ENCODE data around the gene ZBTB45. TPM values are rescaled to one million over a fixed set of nuclear protein-coding genes. Genes with fewer than 3 reads are reported as not detected.

The ZBTB45 gene
- polyA plus RNA-seq, 1 experiment, result 4.2 TPM

DNA sequence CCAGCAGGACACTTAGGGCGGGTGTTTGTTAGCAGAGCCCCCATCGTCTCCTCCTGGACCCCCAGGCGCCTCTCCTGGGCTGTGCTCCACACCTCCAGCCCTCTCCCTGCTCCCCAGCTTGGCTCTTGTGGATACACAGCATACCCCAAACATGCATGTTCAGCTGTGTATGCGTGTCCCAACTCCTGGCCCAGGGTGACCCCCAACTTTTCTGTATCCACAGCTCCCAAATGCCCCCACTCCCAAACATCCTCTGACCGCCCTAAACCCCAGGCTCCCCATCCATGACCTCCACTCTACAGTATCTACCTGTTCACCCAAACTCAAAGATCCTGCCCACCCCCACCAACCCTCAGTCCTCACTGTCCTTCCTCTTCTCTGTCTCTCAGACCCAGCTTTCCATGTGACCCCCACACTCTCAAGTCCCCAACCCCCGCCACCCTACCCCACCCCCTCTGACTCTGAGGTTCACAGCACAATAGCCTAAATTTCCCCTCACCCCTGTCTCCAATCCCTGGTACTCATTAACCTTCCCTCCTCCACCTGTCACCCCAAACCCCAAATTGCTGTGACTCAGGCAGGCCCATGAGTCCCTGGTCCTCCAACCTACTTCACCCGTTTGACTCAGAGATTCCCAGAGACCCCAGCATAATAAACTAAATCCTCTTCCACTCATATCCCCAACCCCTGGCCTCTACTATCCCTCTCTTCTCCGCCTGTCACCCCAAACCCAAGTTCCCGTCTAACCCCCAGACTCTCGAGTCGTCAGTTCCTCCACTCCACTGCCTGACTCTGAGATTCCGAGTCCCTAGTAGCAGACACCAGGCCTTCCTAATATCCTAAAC, 37.8 kb upstream of the ZBTB45 start:
- POLR2A ChIA-PET, result interaction anchor here (0.7 to 2.4 kb wide), 5 partner anchors 13 to 195 kb away, joined by 3 to 22 read pairs (median 5); partner anchors contain the start of genes TRIM28 and ZBTB45
- peak overlapping the region; percentile 61 for H3K27ac ChIP-seq (ENCODE audit: low read depth, low read length)
- no peaks in the 10 kb centered on the region; the same call in 1 of the 2 replicates for H3K9me3 ChIP-seq (ENCODE audit: control insufficient read depth, insufficient read depth, low read length)
- no peak for DNase-seq (ENCODE audit: low read depth, low spot score)
- H3K4me3 ChIP-seq (ENCODE audit: low read depth, low read length), result peak overlapping the region; percentile 95
- CTCF ChIA-PET, result interaction anchor here (0.9 to 1.9 kb wide), 2 partner anchors 38 kb away, joined by 3 to 5 read pairs; partner anchors contain the start of gene ZBTB45
- no peaks in the 10 kb centered on the region for H3K27me3 ChIP-seq (ENCODE audit: control insufficient read depth, insufficient read depth, low read length)
- TF ChIP-seq, protein P1, sequence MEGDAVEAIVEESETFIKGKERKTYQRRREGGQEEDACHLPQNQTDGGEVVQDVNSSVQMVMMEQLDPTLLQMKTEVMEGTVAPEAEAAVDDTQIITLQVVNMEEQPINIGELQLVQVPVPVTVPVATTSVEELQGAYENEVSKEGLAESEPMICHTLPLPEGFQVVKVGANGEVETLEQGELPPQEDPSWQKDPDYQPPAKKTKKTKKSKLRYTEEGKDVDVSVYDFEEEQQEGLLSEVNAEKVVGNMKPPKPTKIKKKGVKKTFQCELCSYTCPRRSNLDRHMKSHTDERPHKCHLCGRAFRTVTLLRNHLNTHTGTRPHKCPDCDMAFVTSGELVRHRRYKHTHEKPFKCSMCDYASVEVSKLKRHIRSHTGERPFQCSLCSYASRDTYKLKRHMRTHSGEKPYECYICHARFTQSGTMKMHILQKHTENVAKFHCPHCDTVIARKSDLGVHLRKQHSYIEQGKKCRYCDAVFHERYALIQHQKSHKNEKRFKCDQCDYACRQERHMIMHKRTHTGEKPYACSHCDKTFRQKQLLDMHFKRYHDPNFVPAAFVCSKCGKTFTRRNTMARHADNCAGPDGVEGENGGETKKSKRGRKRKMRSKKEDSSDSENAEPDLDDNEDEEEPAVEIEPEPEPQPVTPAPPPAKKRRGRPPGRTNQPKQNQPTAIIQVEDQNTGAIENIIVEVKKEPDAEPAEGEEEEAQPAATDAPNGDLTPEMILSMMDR (IDR thresholded peaks at IDR 0.05; ENCODE audit: low read depth, low read length), result no peak

DNA sequence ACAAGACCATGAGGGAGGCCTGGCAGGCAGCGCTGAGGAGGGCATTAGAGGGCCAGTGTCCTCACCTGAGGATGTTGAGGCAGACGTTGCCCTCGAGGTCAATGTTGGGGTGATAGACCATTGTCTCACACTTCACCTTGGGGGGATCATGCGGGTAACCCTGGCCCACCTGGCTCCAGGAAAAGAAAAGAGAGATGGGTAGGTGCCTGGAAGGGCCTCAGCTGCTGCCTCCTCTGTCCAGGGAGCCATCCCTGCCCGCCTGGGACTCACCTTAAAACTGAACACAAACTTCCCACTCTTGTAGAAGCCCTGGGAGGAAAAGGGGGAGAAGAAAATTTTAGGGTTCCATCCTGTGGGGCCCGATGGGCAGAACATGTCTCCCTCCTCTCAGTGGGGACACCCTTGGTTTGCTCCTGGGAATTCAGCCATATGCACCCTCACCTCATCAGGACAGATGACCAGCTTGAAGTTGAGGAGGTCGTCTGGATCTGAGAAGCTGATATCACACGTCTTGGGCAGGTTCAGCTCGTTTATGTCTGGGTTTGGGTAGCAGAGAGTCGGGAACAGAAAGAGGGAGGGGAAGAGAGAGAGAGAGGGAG, 37.1 kb upstream of the ZBTB45 start:
- CTCF ChIA-PET, result interaction anchor here (0.9 kb wide), 1 partner anchor 37 kb away, joined by 3 read pairs; the partner anchor contains the start of gene ZBTB45
- POLR2A ChIA-PET, result interaction anchor here (1.0 to 1.1 kb wide), 2 partner anchors 13 to 37 kb away, joined by 3 to 5 read pairs; partner anchors contain the start of genes TRIM28 and ZBTB45
- peak overlapping the region; percentile 39 for H3K27ac ChIP-seq (ENCODE audit: low read depth, low read length)

DNA sequence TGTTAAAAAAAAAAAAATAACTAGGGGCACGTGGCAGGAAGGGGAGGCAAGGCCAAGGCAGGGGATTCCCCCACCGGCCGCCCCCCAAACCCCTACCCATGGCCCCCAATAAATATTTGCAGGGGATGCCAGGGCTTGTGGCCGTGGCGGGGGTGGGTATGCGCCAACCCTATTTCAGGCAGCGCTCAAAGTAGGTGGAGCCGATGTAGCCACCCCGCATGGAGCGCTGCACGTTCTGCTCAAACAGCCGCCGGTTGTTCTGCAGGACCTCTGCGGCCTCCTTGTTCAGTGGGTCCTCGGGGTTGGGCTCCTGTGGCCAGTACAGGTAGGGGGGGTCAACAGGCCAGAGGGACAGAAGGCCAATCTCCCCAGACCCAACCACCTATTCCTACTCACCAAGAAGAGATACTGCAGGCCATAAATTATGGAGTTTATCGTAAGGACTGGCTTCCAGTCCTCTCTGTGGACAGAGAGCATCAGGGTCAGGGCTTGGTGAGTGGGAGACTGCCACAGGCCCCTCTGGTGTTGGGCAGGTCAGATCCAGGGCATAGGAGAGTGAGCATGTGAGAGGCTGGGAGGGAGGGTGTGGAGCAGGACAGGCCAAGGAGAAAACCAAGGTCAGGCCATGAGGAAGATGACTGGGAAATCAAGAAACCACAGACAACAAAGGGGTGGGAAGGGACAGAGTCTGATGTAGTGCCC, 36.5 kb upstream of the ZBTB45 start:
- TF ChIP-seq, protein P1 (IDR thresholded peaks at IDR 0.05; ENCODE audit: low read depth, low read length), result no peak
- DNase-seq (ENCODE audit: low read depth, low spot score), result no peak
- Histone ChIP-seq H3K27ac (ENCODE audit: low read depth, low read length) (no peak overlapping the region), H3K27me3 (ENCODE audit: control insufficient read depth, insufficient read depth, low read length) (no peaks in the 10 kb centered on the region), H3K9me3 (ENCODE audit: control insufficient read depth, insufficient read depth, low read length) (no peaks in the 10 kb centered on the region; the same call in 1 of the 2 replicates), H3K4me3 (ENCODE audit: low read depth, low read length) (peak overlapping the region; percentile 95)
- ChIA-PET POLR2A (interaction anchor here (1.8 to 3.8 kb wide), 3 partner anchors 12 to 36 kb away, joined by 11 to 47 read pairs (median 30); partner anchors contain the start of genes TRIM28 and ZBTB45), CTCF (interaction anchor here (1.5 to 3.4 kb wide), 2 partner anchors 25 to 37 kb away, joined by 5 to 18 read pairs; partner anchors contain the start of gene ZBTB45)

More for the DNA sequence above, 37.1 kb upstream of the ZBTB45 start:
- H3K27me3 ChIP-seq (ENCODE audit: control insufficient read depth, insufficient read depth, low read length), result no peaks in the 10 kb centered on the region
- TF ChIP-seq, protein P1 (IDR thresholded peaks at IDR 0.05; ENCODE audit: low read depth, low read length), result no peak
- no peak for DNase-seq (ENCODE audit: low read depth, low spot score)
- peak overlapping the region; percentile 95 for H3K4me3 ChIP-seq (ENCODE audit: low read depth, low read length)
- no peaks in the 10 kb centered on the region; the same call in 1 of the 2 replicates for H3K9me3 ChIP-seq (ENCODE audit: control insufficient read depth, insufficient read depth, low read length)

DNA sequence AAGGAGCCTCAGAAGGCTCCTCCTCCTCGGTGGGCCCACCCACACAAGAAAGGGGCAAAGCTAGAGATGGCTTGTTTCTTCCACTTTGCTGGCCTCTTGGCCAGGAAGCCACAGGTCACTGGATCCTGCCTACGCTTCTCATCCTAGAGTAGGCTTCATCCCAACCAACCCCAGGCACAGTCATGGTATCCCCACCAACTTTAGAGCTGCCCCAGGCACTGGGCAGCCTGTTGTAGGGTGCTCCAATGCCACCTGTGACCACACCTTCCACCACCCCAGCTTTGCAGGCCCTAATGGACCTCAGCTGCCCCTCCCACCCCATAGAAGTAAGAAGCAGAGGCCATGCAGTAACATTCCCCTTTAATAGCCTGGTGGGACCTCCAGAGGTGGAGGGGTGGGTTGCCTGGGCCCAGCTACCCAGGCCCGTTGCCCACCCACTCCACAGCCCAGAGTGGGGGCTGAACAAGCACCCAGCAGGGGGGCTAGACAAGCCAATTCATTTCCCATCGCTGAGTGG, 35.8 kb upstream of the ZBTB45 start:
- ChIA-PET CTCF (interaction anchor here (0.7 to 3.4 kb wide), 3 partner anchors 25 to 41 kb away, joined by 3 to 18 read pairs (median 5); partner anchors contain the start of gene ZBTB45), POLR2A (interaction anchor here (1.0 to 3.8 kb wide), 5 partner anchors 9 to 199 kb away, joined by 3 to 47 read pairs (median 11); partner anchors contain the start of genes TRIM28 and ZBTB45)
- Histone ChIP-seq H3K4me3 (ENCODE audit: low read depth, low read length) (peak overlapping the region; percentile 87), H3K27ac (ENCODE audit: low read depth, low read length) (peak overlapping the region; percentile 91), H3K27me3 (ENCODE audit: control insufficient read depth, insufficient read depth, low read length) (no peaks in the 10 kb centered on the region), H3K9me3 (ENCODE audit: control insufficient read depth, insufficient read depth, low read length) (no peaks in the 10 kb centered on the region; the same call in 1 of the 2 replicates)
- DNase-seq (ENCODE audit: low read depth, low spot score), result no peak
- TF ChIP-seq, protein P1 (IDR thresholded peaks at IDR 0.05; ENCODE audit: low read depth, low read length), result no peak

Measured in AG04450 (cell line).